ENCODE data around the gene FPR2.

DNA sequence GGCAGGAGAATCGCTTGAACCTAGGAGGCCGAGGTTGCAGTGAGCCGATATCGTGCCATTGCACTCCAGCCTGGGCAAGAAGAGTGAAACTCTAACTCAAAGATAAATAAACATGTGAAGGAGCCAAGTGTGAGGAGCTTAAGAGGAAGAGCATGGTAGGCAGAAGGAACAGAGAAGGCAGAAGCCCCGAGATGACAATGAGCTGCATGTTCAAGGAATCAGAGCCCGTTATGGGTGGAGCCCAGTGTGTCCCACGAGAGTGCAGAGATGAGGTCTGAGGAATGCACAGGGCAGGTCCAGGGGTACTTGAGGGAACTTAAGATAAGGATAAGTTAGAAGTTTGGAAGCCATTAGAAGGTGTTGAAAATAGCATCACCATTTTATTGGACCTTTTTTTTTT is 716 bp downstream of the FPR2 start:
- TF ChIP-seq HDAC3 (IDR thresholded peaks at IDR 0.05; ENCODE audit: borderline replicate concordance, partially characterized antibody) (no peak), ZNF584 (CRISPR knock-in tag; IDR thresholded peaks at IDR 0.05; ENCODE audit: low read depth) (no peak), DDX20 (tag; IDR thresholded peaks at IDR 0.05; ENCODE audit: low read depth) (no peak), ZNF696 (CRISPR knock-in tag; conservative IDR thresholded peaks at IDR 0.05) (no peak), MYC (IDR thresholded peaks at IDR 0.05; ENCODE audit: low read depth, low read length) (no peak), MYC (CRISPR knock-in tag; IDR thresholded peaks at IDR 0.05; ENCODE audit: borderline replicate concordance, low read depth) (no peak), POLR2AphosphoS2 (IDR thresholded peaks at IDR 0.05; ENCODE audit: low read length) (no peak), NRF1 (conservative IDR thresholded peaks at IDR 0.05 in 1 of 2, IDR thresholded peaks at IDR 0.05 in 1 of 2) (no peak), ZNF431 (CRISPR knock-in tag; IDR thresholded peaks at IDR 0.05) (no peak), ATF7 (IDR thresholded peaks at IDR 0.05) (no peak), FOXA1 (IDR thresholded peaks at IDR 0.05; ENCODE audit: borderline replicate concordance) (no peak), EP300 (IDR thresholded peaks at IDR 0.05; ENCODE audit: low read length) (no peak), RBM22 (IDR thresholded peaks at IDR 0.05; ENCODE audit: low read depth, low read length, poor library complexity, severe bottlenecking) (no peak)

Measured in K562 (cell line).